HCT116 (cell line): ENCODE measurements around the gene DNAJB13. TPM values are rescaled to one million over a fixed set of nuclear protein-coding genes. Genes with fewer than 3 reads are reported as not detected.

Experiments used
- ATAC-seq: fragments of 200-7000 bp; cut with Tn5 transposase; 2 replicates; pipeline ENCODE4 v1.9.1; 2020; ENCODE audit warnings: mild to moderate bottlenecking, moderate library complexity
- BruUV-seq: library from RNA; stranded (reverse); fragments of 400-500 nt; replicated peaks from 2 replicates; lab custom pipeline; 2021; lab: Mats Ljungman, UMichigan
- CTCF ChIA-PET: fragments of 300-600 bp; sonication (Branson Sonifier 250); formaldehyde crosslinking; loops from one replicate; lab custom pipeline; 2021; ENCODE audit warnings: antibody characterized with exemption; lab: Charles Lee
- POLR2A ChIA-PET: fragments of 300-600, 350-600 bp; sonication (Branson Sonifier 250); formaldehyde crosslinking; loops from one replicate; lab custom pipeline; 2021; ENCODE audit warnings: antibody characterized with exemption; lab: Charles Lee
- RAD21 ChIA-PET, 2 experiments: fragments of 300-600 bp; sonication (Branson Sonifier 250); formaldehyde crosslinking; loops; one replicate each; lab custom pipeline; 2023; ENCODE audit warnings: low total read pairs in 2 of 2; ENCODE audit not compliant: uncharacterized antibody in 2 of 2, unreplicated experiment in 2 of 2, low non-redundant PET in 1 of 2; lab: Charles Lee
- DNase-seq: peaks from one replicate; pipeline ENCODE4 v3.0.0-alpha.2; 2010; ENCODE audit warnings: low read depth, low spot score
- H2AFZ ChIP-seq: fragments of 200-600 bp; shearing (Covaris generic), sonication (generic); 2 replicates; pipeline ENCODE4 v1.6.1; 2017; ENCODE audit warnings: low read depth, mixed run types, mixed read lengths, antibody characterized with exemption, low read length; ENCODE audit not compliant: poor library complexity, severe bottlenecking
- H3K27ac ChIP-seq: 2 replicates; pipeline ENCODE4 v1.5.1; 2012; ENCODE audit warnings: low read depth, low read length
- H3K27me3 ChIP-seq: fragments of 200-600 bp; sonication (generic); 2 replicates; pipeline ENCODE4 v1.6.1; 2016; ENCODE audit warnings: mixed run types, low read length, mixed read lengths; ENCODE audit not compliant: insufficient read depth
- H3K36me3 ChIP-seq, 2 experiments: fragments of 200-500 bp in 1 of 2; fragments of 200-600 bp in 1 of 2; sonication (Bioruptor generic) in 1 of 2; sonication (generic) in 1 of 2; 2 replicates each; pipeline versions ENCODE4 v1.5.1 to v1.6.1; 2014 to 2016; ENCODE audit warnings: low read length in 2 of 2, inconsistent platforms in 1 of 2, mixed read lengths in 1 of 2, mixed run types in 1 of 2; ENCODE audit not compliant: insufficient read depth in 2 of 2, control insufficient read depth in 1 of 2
- H3K4me1 ChIP-seq, 2 experiments: fragments of 200-600 bp in 1 of 2; sonication (generic) in 1 of 2; 2 replicates each; pipeline versions ENCODE4 v1.5.1 to v1.6.1; 2012 to 2017; ENCODE audit warnings: low read length in 2 of 2, inconsistent platforms in 1 of 2, mild to moderate bottlenecking in 1 of 2, mixed read lengths in 1 of 2, mixed run types in 1 of 2, moderate library complexity in 1 of 2; ENCODE audit not compliant: insufficient read depth in 2 of 2, control insufficient read depth in 1 of 2
- H3K4me2 ChIP-seq: fragments of 200-600 bp; sonication (generic); 2 replicates; pipeline ENCODE4 v1.6.1; 2017; ENCODE audit warnings: mixed run types, low read length, mixed read lengths
- H3K4me3 ChIP-seq, 2 experiments: fragments of 200-600 bp in 1 of 2; sonication (generic) in 1 of 2; replicated peaks in 1 of 2; 2 replicates each; pipeline ENCODE4 v1.5.1; 2011 to 2016; ENCODE audit warnings: low read length in 2 of 2, control low read depth in 1 of 2, low read depth in 1 of 2, mild to moderate bottlenecking in 1 of 2, mixed read lengths in 1 of 2, mixed run types in 1 of 2
- H3K79me2 ChIP-seq: fragments of 200-600 bp; sonication (generic); 2 replicates; pipeline ENCODE4 v1.6.1; 2017; ENCODE audit warnings: mild to moderate bottlenecking, mixed run types, low read length, moderate library complexity, mixed read lengths; ENCODE audit not compliant: insufficient read depth
- H3K9ac ChIP-seq: fragments of 200-600 bp; sonication (generic); 2 replicates; pipeline ENCODE4 v1.6.1; 2016; ENCODE audit warnings: low read length, mixed read lengths
- H3K9me2 ChIP-seq: fragments of 200-600 bp; sonication (generic), shearing (Covaris generic); 2 replicates; pipeline ENCODE4 v1.6.1; 2017; ENCODE audit warnings: mixed run types, mild to moderate bottlenecking, moderate library complexity; ENCODE audit not compliant: insufficient read depth
- H3K9me3 ChIP-seq, 2 experiments: fragments of 200-500 bp in 1 of 2; fragments of 200-600 bp in 1 of 2; sonication (Bioruptor generic) in 1 of 2; sonication (generic) in 1 of 2; 2 replicates each; pipeline ENCODE4 v1.6.1; 2014 to 2017; ENCODE audit warnings: low read length in 2 of 2, mixed read lengths in 2 of 2, inconsistent platforms in 1 of 2, low read depth in 1 of 2, mild to moderate bottlenecking in 1 of 2, mixed run types in 1 of 2, moderate library complexity in 1 of 2; ENCODE audit not compliant: control insufficient read depth in 1 of 2, insufficient read depth in 1 of 2
- H4K20me1 ChIP-seq: fragments of 200-600 bp; sonication (generic), shearing (Covaris generic); 2 replicates; pipeline ENCODE4 v1.6.1; 2017; ENCODE audit warnings: mixed run types, mild to moderate bottlenecking, moderate library complexity; ENCODE audit not compliant: insufficient read depth
- EZH2 ChIP-seq: fragments of 200-600 bp; sonication (generic); IDR thresholded peaks from 2 replicates; pipeline ENCODE4 v1.6.1; 2017; ENCODE audit warnings: antibody characterized with exemption, mixed run types
- EZH2phosphoT487 ChIP-seq: fragments of 200-600 bp; IDR thresholded peaks from 2 replicates; pipeline ENCODE4 v1.6.1; 2018; ENCODE audit warnings: antibody characterized with exemption, borderline replicate concordance
- JUND ChIP-seq: IDR thresholded peaks from 2 replicates; pipeline ENCODE4 v1.6.1; 2012
- MAX ChIP-seq: IDR thresholded peaks from 2 replicates; pipeline ENCODE4 v1.6.1; 2012
- POLR2A ChIP-seq: IDR thresholded peaks from 2 replicates; pipeline ENCODE4 v1.7.0; 2011; ENCODE audit warnings: borderline replicate concordance; ENCODE audit not compliant: insufficient read depth, insufficient read length; ENCODE audit errors: extremely low read depth
- SIN3A ChIP-seq: IDR thresholded peaks from 2 replicates; pipeline ENCODE4 v1.6.1; 2012; ENCODE audit warnings: low read depth
- SP1 ChIP-seq: IDR thresholded peaks from 2 replicates; pipeline ENCODE4 v1.6.1; 2012; ENCODE audit warnings: low read depth
- ZBTB33 ChIP-seq: IDR thresholded peaks from 2 replicates; pipeline ENCODE4 v1.6.1; 2011; ENCODE audit warnings: mild to moderate bottlenecking, low read length, moderate library complexity; ENCODE audit not compliant: insufficient replicate concordance; ENCODE audit errors: extremely low read depth
- intact Hi-C: fragments of 100-400 bp; cut with micrococcal nuclease; formaldehyde crosslinking; loops from 2 replicates; pipeline ENCODE4 v1.10.0; 2022
- total RNA-seq: library from RNA; stranded (reverse); gene quantifications from one replicate; pipeline ENCODE4 v1.2.1, GENCODE V29; 2021; ENCODE audit not compliant: unreplicated experiment

DNAJB13 gene
- total RNA-seq, 1 experiment from 2014 or later, result 0.22 TPM

GRCh38 chr11:73990730-73991129 is 39.9 kb downstream of the DNAJB13 start:
- Histone ChIP-seq H3K4me2 (no peak overlapping the region), H3K9me2 (no peaks in the 10 kb centered on the region), H3K4me1 (no peaks in the 10 kb centered on the region), H3K4me3 (no peak overlapping the region), H3K9ac (no peak overlapping the region), H2AFZ (no peak overlapping the region), H3K9me3 (no peaks in the 10 kb centered on the region), H3K79me2 (no peaks in the 10 kb centered on the region), H3K27me3 (no peaks in the 10 kb centered on the region), H4K20me1 (no peaks in the 10 kb centered on the region), H3K36me3 (no peaks in the 10 kb centered on the region), H3K27ac (no peak overlapping the region)
- TF ChIP-seq EZH2 (no peak), MAX (no peak), ZBTB33 (no peak), SP1 (no peak), EZH2phosphoT487 (no peak), JUND (no peak), SIN3A (no peak)
- intact Hi-C loops, result no loop called here
- no peak for ATAC-seq
- ChIA-PET POLR2A (no interaction called here), RAD21 (no interaction called here), CTCF (no interaction called here)
- no peak for DNase-seq
- BruUV-seq, result no TSS peak

- no peak for TF ChIP-seq ZBTB33
- TF ChIP-seq POLR2A, result no peak
- Histone ChIP-seq H4K20me1 (no peaks in the 10 kb centered on the region), H3K27ac (no peak overlapping the region), H3K4me2 (no peak overlapping the region), H3K79me2 (no peaks in the 10 kb centered on the region), H3K36me3 (no peaks in the 10 kb centered on the region), H3K9ac (no peak overlapping the region), H3K27me3 (no peaks in the 10 kb centered on the region), H3K4me3 (no peak overlapping the region), H3K9me2 (no peaks in the 10 kb centered on the region), H2AFZ (no peak overlapping the region), H3K9me3 (no peaks in the 10 kb centered on the region), H3K4me1 (no peaks in the 10 kb centered on the region)
- ChIA-PET CTCF (no interaction called here), POLR2A (no interaction called here), RAD21 (no interaction called here)
- intact Hi-C loops, result no loop called here
- no TSS peak for BruUV-seq
- no peak for DNase-seq
- no peak for ATAC-seq
Measured at GRCh38 chr11:73991471-73992006, 40.7 kb downstream of the DNAJB13 start.
